OCI-LY7 (cell line): ENCODE results near the gene PLXNA4. TPM values are rescaled to one million over a fixed set of nuclear protein-coding genes. Genes with fewer than 3 reads are reported as not detected.

Source experiments
- BruUV-seq: library from RNA; stranded (reverse); fragments of 400-500 nt; replicated peaks from 2 replicates; lab custom pipeline; 2021; lab: Mats Ljungman, UMichigan
- CTCF ChIA-PET: fragments of 300-600 bp; sonication (Branson Sonifier 250); formaldehyde crosslinking; loops from one replicate; lab custom pipeline; 2022; ENCODE audit warnings: antibody characterized with exemption; ENCODE audit not compliant: unreplicated experiment; lab: Charles Lee
- POLR2A ChIA-PET: fragments of 300-600 bp; sonication (Branson Sonifier 250); formaldehyde crosslinking; loops from one replicate; lab custom pipeline; 2022; ENCODE audit warnings: antibody characterized with exemption; lab: Charles Lee
- DNase-seq: peaks from one replicate; pipeline ENCODE4 v3.0.0-alpha.2; 2015; ENCODE audit warnings: low spot score
- H2AFZ ChIP-seq: fragments of 200-600 bp; sonication (generic), shearing (Covaris generic); 2 replicates; pipeline ENCODE4 v1.6.1; 2014; ENCODE audit warnings: mild to moderate bottlenecking, antibody characterized with exemption, low read length, moderate library complexity
- H3K27ac ChIP-seq: fragments of 200-600 bp; sonication (generic); 2 replicates; pipeline ENCODE4 v1.5.1; 2014; ENCODE audit warnings: mixed run types, low read depth, mild to moderate bottlenecking, moderate library complexity, low read length, inconsistent platforms; ENCODE audit not compliant: poor library complexity, severe bottlenecking
- H3K36me3 ChIP-seq: fragments of 200-600 bp; sonication (generic); 2 replicates; pipeline ENCODE4 v1.6.1; 2014; ENCODE audit warnings: mild to moderate bottlenecking, antibody characterized with exemption, low read length, moderate library complexity, mixed read lengths; ENCODE audit not compliant: insufficient read depth
- H3K4me1 ChIP-seq: fragments of 200-600 bp; sonication (generic); 2 replicates; pipeline ENCODE4 v1.5.1; 2014; ENCODE audit warnings: mild to moderate bottlenecking, low read length; ENCODE audit not compliant: insufficient read depth, poor library complexity, severe bottlenecking
- H3K4me2 ChIP-seq: fragments of 200-600 bp; sonication (generic); 2 replicates; pipeline ENCODE4 v1.6.1; 2014; ENCODE audit warnings: mild to moderate bottlenecking, low read length
- H3K4me3 ChIP-seq: fragments of 200-600 bp; sonication (generic); 2 replicates; pipeline ENCODE4 v1.5.1; 2014; ENCODE audit warnings: mild to moderate bottlenecking, low read depth, low read length; ENCODE audit not compliant: poor library complexity, severe bottlenecking
- H3K79me2 ChIP-seq: fragments of 200-600 bp; sonication (generic); 2 replicates; pipeline ENCODE4 v1.6.1; 2016; ENCODE audit warnings: low read depth, mild to moderate bottlenecking, low read length, moderate library complexity, mixed read lengths; ENCODE audit not compliant: insufficient read depth
- H3K9me2 ChIP-seq: fragments of 200-600 bp; sonication (generic); 2 replicates; pipeline ENCODE4 v1.6.1; 2016; ENCODE audit warnings: mild to moderate bottlenecking, low read length, mixed read lengths; ENCODE audit not compliant: insufficient read depth
- H3K9me3 ChIP-seq: fragments of 200-600 bp; sonication (generic); 2 replicates; pipeline ENCODE4 v1.6.1; 2014; ENCODE audit warnings: mild to moderate bottlenecking, mixed run types, low read length, mixed read lengths
- H4K20me1 ChIP-seq: fragments of 200-600 bp; sonication (generic); 2 replicates; pipeline ENCODE4 v1.6.1; 2014; ENCODE audit warnings: mild to moderate bottlenecking, antibody characterized with exemption, low read length, moderate library complexity, mixed read lengths; ENCODE audit not compliant: insufficient read depth
- CTCF ChIP-seq: fragments of 200-600 bp; sonication (generic); conservative IDR thresholded peaks from 2 replicates; pipeline ENCODE4 v1.5.1; 2014; ENCODE audit warnings: mild to moderate bottlenecking, antibody characterized with exemption, low read length, moderate library complexity, mixed read lengths
- EZH2phosphoT487 ChIP-seq: fragments of 200-600 bp; sonication (generic); IDR thresholded peaks from 2 replicates; pipeline ENCODE4 v1.6.1; 2018; ENCODE audit warnings: low read depth, borderline replicate concordance, mild to moderate bottlenecking, mixed run types, antibody characterized with exemption, low read length, moderate library complexity, mixed read lengths
- intact Hi-C: fragments of 100-400 bp; cut with micrococcal nuclease; formaldehyde crosslinking; loops from one replicate; pipeline ENCODE4 v1.10.0; 2022; ENCODE audit not compliant: unreplicated experiment
- total RNA-seq, 2 experiments: library from RNA; depleted of rRNA in 1 of 2; stranded (reverse); fragments of >200 nt in 1 of 2; shearing (Covaris generic) in 1 of 2; gene quantifications; 2 replicates each; pipeline ENCODE4 v1.2.3, GENCODE V29; 2014 to 2022

Gene PLXNA4
- total RNA-seq, 2 experiments from 2014 or later, result not detected

DNA sequence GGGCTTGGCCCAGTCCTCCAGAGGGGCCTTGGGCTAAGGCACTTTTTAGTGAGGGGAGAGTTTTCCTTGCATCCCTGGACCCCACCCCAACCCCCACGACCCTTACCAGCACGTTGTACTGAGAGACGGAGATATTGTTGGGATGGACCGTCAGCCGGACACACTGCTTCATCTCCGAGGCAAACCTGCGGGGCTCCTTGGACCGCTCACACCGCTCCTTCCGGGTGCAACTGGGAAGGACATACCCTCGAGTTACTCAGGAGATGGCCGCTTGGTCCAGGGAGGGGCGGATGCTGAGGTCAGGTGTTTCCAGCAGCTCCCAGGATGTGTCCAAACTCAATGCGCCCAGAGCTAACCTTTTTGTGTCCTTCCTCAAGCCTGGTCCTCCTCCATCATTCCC lies 348.0 kb downstream of the PLXNA4 start:
- no peaks in the 10 kb centered on the region for H3K36me3 ChIP-seq
- no peaks in the 10 kb centered on the region for H3K4me1 ChIP-seq
- TF ChIP-seq CTCF (no peak), EZH2phosphoT487 (no peak)
- POLR2A ChIA-PET, result interaction anchor here (0.6 kb wide), 1 partner anchor 299 kb away, joined by 3 read pairs; no protein-coding TSS in a partner anchor
- H3K4me2 ChIP-seq, result no peak overlapping the region
- no peak overlapping the region for H3K4me3 ChIP-seq
- H3K27ac ChIP-seq, result no peak overlapping the region
- DNase-seq, result no peak
- H3K9me3 ChIP-seq, result no peaks in the 10 kb centered on the region
- H3K9me2 ChIP-seq, result no peaks in the 10 kb centered on the region
- H2AFZ ChIP-seq, result no peak overlapping the region
- intact Hi-C loops, result no loop called here
- H3K79me2 ChIP-seq, result no peaks in the 10 kb centered on the region
- H4K20me1 ChIP-seq, result no peaks in the 10 kb centered on the region
- CTCF ChIA-PET, result no interaction called here
- BruUV-seq, result no TSS peak

DNA sequence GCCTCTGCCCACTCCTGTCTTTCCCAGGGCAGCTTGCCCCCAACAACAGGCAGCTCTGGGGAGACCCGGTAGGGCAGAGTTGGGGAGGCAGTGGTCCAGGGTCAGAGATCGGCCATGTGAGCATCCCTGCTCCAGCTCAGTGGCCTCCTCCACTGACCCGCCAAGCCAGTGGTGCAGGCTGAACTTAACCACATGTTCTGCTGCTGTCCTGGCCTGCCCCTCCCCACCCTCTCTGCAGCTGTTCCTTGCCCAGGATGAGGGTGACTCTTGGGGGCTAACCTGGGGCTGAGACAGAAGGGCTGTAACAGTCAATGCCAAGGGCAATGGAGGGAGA lies 349.3 kb downstream of the PLXNA4 start:
- no peaks in the 10 kb centered on the region for H3K36me3 ChIP-seq
- BruUV-seq, result no TSS peak
- H3K4me3 ChIP-seq, result no peak overlapping the region
- no peak overlapping the region for H3K27ac ChIP-seq
- H3K4me1 ChIP-seq, result no peaks in the 10 kb centered on the region
- POLR2A ChIA-PET, result no interaction called here
- TF ChIP-seq CTCF (no peak), EZH2phosphoT487 (no peak)
- no peaks in the 10 kb centered on the region for H3K9me2 ChIP-seq
- H2AFZ ChIP-seq, result no peak overlapping the region
- no peak overlapping the region for H3K4me2 ChIP-seq
- no peaks in the 10 kb centered on the region for H3K79me2 ChIP-seq
- H4K20me1 ChIP-seq, result no peaks in the 10 kb centered on the region
- CTCF ChIA-PET, result no interaction called here
- DNase-seq, result no peak
- intact Hi-C loops, result no loop called here
- no peaks in the 10 kb centered on the region for H3K9me3 ChIP-seq

GRCh38 chr7:132226046-132226956 lies 350.0 kb downstream of the PLXNA4 start:
- Histone ChIP-seq H3K4me3 (no peak overlapping the region), H2AFZ (no peak overlapping the region), H4K20me1 (no peaks in the 10 kb centered on the region), H3K4me1 (no peaks in the 10 kb centered on the region), H3K79me2 (no peaks in the 10 kb centered on the region), H3K9me3 (no peaks in the 10 kb centered on the region), H3K27ac (no peak overlapping the region), H3K36me3 (no peaks in the 10 kb centered on the region), H3K4me2 (no peak overlapping the region), H3K9me2 (no peaks in the 10 kb centered on the region)
- ChIA-PET POLR2A (no interaction called here), CTCF (no interaction called here)
- no peak for TF ChIP-seq CTCF
- TF ChIP-seq EZH2phosphoT487, result no peak
- BruUV-seq, result no TSS peak
- intact Hi-C loops, result no loop called here
- DNase-seq, result no peak
